Spleen (tissue), 7 donors: Measurements from ENCODE around the gene DNMT1.

Source experiments
- CTCF ChIP-seq, 11 experiments: fragments of 200-600 bp in 7 of 11; fragments of 450-650 bp in 4 of 11; sonication (generic) in 4 of 11; IDR thresholded peaks in 8 of 11; conservative IDR thresholded peaks in 3 of 11; 1 replicate in 7 of 11; 2 replicates in 4 of 11; pipeline versions ENCODE4 v1.4.0 to v1.8.0; 2016 to 2021; ENCODE audit warnings: antibody characterized with exemption in 11 of 11, inconsistent platforms in 4 of 11, mild to moderate bottlenecking in 1 of 11
- POLR2A ChIP-seq, 3 donors: fragments of 450-650 bp; IDR thresholded peaks; one replicate each; pipeline ENCODE4 v1.5.1; 2017; ENCODE audit warnings: antibody characterized with exemption in 3 of 3, mild to moderate bottlenecking in 1 of 3
- POLR2AphosphoS5 ChIP-seq, 3 donors: sonication (generic); formaldehyde crosslinking; IDR thresholded peaks; one replicate each; pipeline ENCODE4 v1.5.1; 2017; ENCODE audit warnings: antibody characterized with exemption in 3 of 3
- donor health status: DM: no; HTN: no; CAD: no; lungs with moderate emphysema.
- donor health status: DM: no; HTN: no; CAD: no.
- donor health status: DM: no; HTN: no; CAD: no.

GRCh38 chr19:10107817-10108367, 86.9 kb downstream of the DNMT1 start:
- TF ChIP-seq POLR2AphosphoS5 (IDR thresholded peaks at IDR 0.05) (no peak), CTCF (IDR thresholded peaks at IDR 0.05 in 8 of 11, conservative IDR thresholded peaks at IDR 0.05 in 3 of 11) (no peak), POLR2A (IDR thresholded peaks at IDR 0.05) (no peak)
